Activated naive CD4-positive, alpha-beta T cell treated with anti-CD3 and anti-CD28 coated beads, Interleukin-2, amount 10 ng/mL, durations not matched to agents 5 hours and 36 hours (primary cell): ENCODE results near the gene ATRN. TPM values are rescaled to one million over a fixed set of nuclear protein-coding genes. Genes with fewer than 3 reads are reported as not detected.

Experiments
- total RNA-seq, 2 experiments: library from RNA; stranded (reverse); gene quantifications; one replicate each; pipeline ENCODE4 v1.2.3, GENCODE V29; 2021

Gene ATRN
- 10 to 100 TPM; 10.3 to 11.0 TPM for total RNA-seq

DNA sequence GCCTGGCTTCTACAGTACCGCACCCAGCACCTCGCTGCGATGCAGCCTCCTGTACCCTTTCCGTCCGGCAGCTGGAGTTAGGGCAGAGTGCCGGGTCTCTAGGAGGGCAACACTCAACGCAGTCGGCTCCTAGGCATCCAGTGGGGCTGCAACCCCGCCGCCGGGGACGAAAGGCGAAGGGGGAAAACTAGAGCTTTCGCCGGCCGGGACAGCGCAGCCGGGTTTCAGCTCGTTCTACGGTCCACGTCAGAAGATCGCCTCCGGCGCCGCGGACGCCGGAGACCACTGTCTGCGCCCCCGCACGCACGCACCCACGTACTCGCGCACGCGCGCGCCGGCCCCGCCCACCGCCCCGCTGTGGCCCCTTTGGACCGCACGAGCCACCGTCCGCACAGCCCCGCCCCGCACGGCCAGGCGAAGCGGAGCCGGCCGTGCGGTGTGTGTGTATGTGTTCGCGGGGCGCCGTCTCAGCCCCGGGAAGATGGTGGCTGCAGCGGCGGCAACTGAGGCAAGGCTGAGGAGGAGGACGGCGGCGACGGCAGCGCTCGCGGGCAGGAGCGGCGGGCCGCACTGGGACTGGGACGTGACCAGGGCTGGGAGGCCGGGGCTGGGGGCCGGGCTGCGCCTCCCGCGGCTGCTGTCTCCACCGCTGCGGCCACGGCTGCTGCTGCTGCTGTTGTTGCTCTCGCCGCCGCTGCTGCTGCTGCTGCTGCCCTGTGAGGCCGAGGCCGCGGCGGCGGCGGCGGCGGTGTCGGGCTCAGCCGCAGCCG lies at the start of gene ATRN:
TSS of gene ATRN (plus strand) at position 392 of the 770 bp plus-strand sequence. CDS start at position 482, 90 bp downstream.

DNA sequence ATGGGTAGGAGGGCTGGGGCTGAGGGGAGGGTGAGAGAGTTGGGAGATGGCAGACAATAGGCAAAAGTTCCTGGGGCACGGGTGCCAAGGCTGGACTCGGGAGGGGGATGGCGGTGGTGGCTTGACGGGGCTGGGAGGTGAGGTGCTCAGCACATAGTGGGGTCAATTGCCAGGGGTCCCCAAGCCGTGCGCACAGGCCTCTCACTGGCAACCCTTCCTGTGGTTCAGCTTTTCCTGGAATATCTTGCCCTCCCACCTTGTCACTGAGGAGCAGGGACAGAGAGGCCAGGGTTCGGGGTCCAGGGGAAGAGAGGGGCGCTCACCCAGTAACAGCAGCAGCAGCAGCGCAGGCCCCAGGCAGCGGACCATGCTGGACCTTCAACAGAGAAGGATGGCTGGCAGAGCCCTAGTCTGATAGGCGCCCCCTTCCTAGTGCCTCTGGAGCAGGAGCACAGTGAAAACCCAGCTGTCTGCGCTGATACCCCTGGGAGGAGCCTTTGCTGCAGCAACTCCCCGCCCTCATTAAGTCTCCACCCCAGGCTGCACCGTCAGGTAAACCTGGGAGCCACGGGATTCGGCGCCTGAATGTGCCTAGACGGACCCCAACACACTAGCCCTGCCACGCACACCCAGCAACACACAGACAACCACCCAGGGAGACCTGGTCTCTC lies 192.3 kb downstream of the ATRN start, which contains the start of gene GFRA4:
TSS of gene GFRA4 (minus strand) at position 369 of the 671 bp plus-strand sequence. CDS start at position 369, 0 bp downstream.

GRCh38 chr20:3681931-3682781 lies 211.3 kb downstream of the ATRN start, which contains the start of gene ADAM33:
ADAM33 (minus strand) TSS chr20:3682010; CDS start chr20:3682004, 6 bp downstream.

Other genes with a start within 250 kb of the ATRN start
- gene SLC4A11, start 231.8 kb upstream of the ATRN start, total RNA-seq, result 1 to 10 TPM; 1.2 to 1.7 TPM
- gene DNAAF9, start 63.3 kb upstream of the ATRN start, total RNA-seq, result 1 to 10 TPM; 1.4 TPM
- not detected for gene GFRA4, start 192.4 kb downstream of the ATRN start, total RNA-seq
- not detected for gene ADAM33, start 211.0 kb downstream of the ATRN start, total RNA-seq
- gene SIGLEC1, start 241.6 kb downstream of the ATRN start, total RNA-seq, result not detected